ENCODE data around the gene OR4K5.

OR4K5 gene

GRCh38 chr14:19902409-19902808, 18.0 kb upstream of the OR4K5 start:
- no peak overlapping the region for H3K4me3 ChIP-seq (replicated peaks; ENCODE audit: low read depth, low read length)
- TF ChIP-seq CTCF (IDR thresholded peaks at IDR 0.05; ENCODE audit: low read depth, low read length, missing control alignments), result no peak
- no peak for DNase-seq (ENCODE audit: extremely low read depth, low read depth)

GRCh38 chr14:19906665-19907064, 13.7 kb upstream of the OR4K5 start:
- no peak for DNase-seq (ENCODE audit: extremely low read depth, low read depth)
- TF ChIP-seq CTCF (IDR thresholded peaks at IDR 0.05; ENCODE audit: low read depth, low read length, missing control alignments), result no peak
- no peak overlapping the region for H3K4me3 ChIP-seq (replicated peaks; ENCODE audit: low read depth, low read length)

GRCh38 chr14:19911114-19911513, 9.3 kb upstream of the OR4K5 start:
- no peak for TF ChIP-seq CTCF (IDR thresholded peaks at IDR 0.05; ENCODE audit: low read depth, low read length, missing control alignments)
- H3K4me3 ChIP-seq (replicated peaks; ENCODE audit: low read depth, low read length), result no peak overlapping the region
- DNase-seq (ENCODE audit: extremely low read depth, low read depth), result no peak

GRCh38 chr14:19917243-19917642, 3.2 kb upstream of the OR4K5 start:
- no peak for DNase-seq (ENCODE audit: extremely low read depth, low read depth)
- no peak overlapping the region for H3K4me3 ChIP-seq (replicated peaks; ENCODE audit: low read depth, low read length)
- TF ChIP-seq CTCF (IDR thresholded peaks at IDR 0.05; ENCODE audit: low read depth, low read length, missing control alignments), result no peak

- no peak for DNase-seq (ENCODE audit: extremely low read depth, low read depth)
- H3K4me3 ChIP-seq (replicated peaks; ENCODE audit: low read depth, low read length), result no peak overlapping the region
- no peak for TF ChIP-seq CTCF (IDR thresholded peaks at IDR 0.05; ENCODE audit: low read depth, low read length, missing control alignments)
These were observed 2.4 kb upstream of the OR4K5 start for GRCh38 chr14:19917955-19918518.

- H3K4me3 ChIP-seq (replicated peaks; ENCODE audit: low read depth, low read length), result no peak overlapping the region
- no peak for TF ChIP-seq CTCF (IDR thresholded peaks at IDR 0.05; ENCODE audit: low read depth, low read length, missing control alignments)
- no peak for DNase-seq (ENCODE audit: extremely low read depth, low read depth)
These were observed 1.7 kb upstream of the OR4K5 start for GRCh38 chr14:19918553-19919264.
